Hematopoietic multipotent progenitor cell treated with erythropoietin and hydrocortisone succinate and interleukin-3 and kit ligand, for 6 days (in vitro differentiated cells): Measurements from ENCODE around the gene BCAS1.
A peak's percentile ranks its signal among the peaks of the same experiment; 100 is the strongest.

Source experiments
- DNase-seq: peaks from one replicate; pipeline ENCODE4 v3.0.0-alpha.2; 2015

BCAS1 gene, protein sequence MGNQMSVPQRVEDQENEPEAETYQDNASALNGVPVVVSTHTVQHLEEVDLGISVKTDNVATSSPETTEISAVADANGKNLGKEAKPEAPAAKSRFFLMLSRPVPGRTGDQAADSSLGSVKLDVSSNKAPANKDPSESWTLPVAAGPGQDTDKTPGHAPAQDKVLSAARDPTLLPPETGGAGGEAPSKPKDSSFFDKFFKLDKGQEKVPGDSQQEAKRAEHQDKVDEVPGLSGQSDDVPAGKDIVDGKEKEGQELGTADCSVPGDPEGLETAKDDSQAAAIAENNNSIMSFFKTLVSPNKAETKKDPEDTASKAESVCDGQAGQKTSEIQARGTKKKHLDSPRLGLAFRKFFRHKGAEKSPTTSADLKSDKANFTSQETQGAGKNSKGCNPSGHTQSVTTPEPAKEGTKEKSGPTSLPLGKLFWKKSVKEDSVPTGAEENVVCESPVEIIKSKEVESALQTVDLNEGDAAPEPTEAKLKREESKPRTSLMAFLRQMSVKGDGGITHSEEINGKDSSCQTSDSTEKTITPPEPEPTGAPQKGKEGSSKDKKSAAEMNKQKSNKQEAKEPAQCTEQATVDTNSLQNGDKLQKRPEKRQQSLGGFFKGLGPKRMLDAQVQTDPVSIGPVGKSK

DNA sequence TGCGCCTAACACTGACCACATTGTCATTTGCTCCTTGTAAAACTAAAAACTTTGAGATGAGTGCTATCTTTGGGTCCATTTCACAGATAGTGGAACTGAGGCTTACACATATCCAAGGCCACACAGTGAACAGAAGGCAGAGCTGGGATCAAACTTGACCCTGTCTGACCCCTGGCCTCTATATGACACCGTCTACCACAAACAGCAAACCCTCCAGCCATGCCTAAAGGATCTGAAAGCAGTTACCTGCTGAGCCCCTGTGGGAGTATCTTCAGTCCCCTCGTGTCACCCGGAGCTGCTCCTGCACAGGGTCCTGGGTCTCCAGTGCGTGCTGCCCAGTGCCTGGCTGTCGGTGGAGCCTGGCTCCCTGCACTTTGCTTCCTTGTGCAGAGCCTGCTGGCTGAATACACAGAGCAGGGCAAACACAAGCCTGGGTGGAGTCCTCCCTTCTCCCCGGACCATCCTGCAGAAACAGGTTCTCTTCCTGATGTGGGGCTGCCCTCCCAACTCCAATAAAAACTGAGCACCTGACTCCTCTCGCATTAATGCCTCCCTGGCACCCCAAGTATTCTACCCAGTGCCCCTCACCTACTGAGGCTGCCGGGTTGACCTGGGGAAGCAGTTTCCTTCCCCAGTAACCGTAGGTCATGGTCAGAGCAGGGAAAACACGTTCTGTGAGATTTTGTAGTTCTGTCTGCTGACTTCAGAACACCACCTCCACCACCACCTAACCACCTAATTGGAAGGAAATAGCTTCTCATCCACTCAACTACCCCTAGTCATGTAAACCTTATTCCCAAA lies at the start of gene BCAS1:
TSS of gene BCAS1 (minus strand) at position 408 of the 801 bp plus-strand sequence. CDS start 11,876 bp downstream, outside the sequence.
- DNase-seq: no peak

DNA sequence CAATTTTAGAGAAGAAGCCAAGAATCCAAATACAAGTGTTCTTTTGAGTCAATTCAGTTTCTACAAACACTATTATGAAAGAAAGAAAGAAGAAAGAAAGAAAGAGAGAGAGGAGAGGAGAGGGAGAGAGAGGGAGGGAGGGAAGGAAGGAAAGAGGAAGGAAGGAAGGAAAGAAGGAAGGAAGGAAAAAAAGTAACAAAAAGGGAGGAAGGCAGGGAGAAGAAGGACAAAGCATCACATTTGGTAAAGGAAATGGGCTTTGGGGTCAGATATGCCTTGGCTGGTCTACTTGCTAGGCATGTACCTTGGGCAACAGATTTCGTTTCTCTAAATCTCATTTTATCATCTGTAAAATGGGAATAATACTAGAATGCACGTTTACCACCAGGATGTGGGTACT lies 49.4 kb upstream of the BCAS1 start:
- DNase-seq: no peak

DNA sequence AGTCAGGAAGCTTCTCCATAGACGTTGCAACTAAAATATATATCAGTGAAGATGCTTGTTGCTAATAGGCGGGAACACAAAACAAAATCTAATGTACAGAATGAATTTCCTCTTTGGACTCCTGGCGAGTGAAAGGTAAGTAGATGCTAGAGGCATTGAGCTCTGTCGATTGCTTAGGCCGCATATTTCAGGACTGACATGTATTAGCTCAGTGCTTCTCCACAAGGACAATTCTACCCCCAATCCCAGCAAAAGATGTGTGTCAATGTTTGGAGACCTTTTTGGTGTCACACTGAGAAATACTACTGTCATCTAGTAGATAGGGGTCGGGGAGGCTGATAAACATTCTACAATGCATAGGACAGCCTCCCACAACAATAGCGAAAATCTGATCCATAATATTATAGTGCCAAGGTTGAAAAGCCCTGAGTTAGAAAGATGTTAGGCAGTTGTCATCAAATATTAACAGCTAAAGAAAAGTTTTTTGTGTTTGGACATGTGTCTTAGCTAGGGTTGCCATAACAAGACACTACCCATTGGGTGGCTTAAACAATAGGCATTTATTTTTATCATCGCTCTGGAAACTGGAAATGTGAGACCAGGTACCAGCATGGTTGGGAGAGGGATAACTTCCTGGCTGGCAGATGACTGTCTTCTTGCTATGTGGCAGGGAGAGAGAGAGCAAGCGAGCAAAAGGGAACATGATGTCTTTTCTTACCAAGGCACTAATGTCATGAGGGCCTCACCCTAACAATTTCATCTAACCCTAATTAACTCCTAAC lies 48.0 kb upstream of the BCAS1 start:
- no peak for DNase-seq

DNA sequence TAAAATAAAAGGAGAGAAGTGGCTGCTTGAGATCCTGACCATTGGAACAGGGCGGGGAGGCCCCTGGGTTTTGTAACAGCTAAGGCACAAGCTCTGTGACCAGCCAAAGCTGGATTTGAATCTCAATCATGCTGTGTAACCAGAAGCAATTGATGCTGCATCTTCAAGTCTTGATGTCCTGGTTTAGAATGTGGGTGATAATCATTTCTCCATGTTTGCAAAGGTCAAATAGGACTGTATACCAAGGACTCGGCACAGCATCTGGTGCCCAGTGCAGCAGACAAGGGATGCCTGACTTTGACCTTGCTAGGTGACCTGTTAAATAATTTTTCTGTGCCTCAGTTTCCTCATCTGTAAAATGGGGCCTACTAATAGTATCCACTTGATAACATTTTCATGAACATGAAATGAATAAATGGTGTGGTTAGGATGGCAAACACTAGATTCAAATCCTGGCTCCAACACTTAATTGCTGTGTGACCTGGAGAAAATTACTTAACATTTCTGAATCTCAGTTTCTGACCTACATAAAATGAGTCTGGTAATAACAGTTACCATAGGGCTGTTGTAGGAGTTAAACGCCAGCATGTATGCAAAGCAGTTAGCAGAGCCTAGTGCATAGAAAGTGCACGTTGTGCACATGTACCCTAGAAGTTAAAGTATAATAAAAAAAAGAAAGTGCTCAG lies 46.3 kb upstream of the BCAS1 start:
- DNase-seq: no peak

DNA sequence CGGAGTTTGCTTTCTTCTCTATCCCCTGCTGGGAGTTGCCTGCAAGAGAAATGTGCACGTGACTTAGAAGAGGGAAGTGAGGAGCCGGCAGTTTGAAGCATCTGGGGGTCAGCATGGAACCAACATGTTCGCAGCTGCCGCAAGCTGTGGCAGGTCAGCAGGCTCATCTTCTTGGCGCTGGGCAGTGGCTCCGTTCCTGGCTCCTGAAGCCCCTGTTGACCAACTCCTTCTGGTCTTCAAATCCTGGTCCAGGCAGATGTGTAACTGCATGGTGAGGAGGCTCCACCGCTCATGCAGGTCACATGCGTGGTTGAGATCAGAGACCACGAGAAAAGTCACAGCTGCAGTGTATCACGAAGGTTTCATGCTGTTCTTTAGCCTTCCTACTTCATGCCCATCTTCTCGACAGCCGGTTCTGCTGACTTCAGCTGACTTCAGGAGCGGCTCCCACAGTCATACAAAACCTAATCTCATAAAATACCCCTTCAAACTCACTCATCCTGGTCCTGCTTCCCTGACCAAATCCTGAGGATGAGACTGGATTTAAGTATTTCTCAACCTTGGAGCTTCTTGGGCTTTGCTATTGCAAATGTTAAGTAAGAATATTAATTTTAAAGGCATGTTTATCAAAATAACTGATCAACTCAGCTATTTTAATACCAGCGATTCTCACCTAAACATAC lies 44.9 kb upstream of the BCAS1 start:
- DNase-seq: peak; percentile 11

DNA sequence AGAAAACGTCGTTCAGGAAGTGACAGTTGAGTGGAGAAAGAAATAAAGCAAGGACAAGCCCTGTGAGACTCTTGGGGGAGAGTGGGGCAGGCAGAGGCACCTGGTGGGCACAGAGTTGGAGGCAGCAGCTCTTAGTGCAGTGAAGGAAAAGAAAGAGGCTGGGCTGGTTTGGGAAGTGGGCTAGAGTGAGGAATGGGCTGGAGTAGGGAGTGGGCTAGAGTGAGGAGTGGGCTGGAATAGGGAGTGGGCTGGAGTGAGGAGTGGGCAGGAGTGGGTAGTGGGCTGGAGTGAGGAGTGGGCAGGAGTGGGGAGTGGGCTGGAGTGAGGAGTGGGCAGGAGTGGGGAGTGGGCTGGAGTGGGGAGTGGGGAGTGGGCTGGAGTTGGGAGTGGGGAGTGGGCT lies 43.7 kb upstream of the BCAS1 start:
- DNase-seq: no peak

DNA sequence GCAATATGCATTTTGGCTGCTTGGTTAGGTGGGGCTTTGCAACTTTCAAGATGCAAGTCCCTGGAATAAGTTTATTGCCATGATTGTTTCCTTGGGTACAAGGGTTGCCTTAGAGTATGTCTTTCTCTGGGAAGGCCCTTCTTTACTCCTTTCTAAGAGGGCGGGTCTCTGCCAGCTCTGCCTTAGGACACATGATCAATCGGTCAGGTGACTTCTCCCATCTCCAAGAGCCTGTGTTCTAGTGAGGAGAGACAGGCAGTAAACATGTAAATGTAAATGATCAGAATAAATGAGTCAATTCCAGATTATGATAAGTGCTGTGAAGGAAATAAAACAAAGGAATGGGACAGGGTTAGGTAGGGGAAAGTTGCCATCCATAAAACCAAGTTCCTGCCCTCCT lies 43.2 kb upstream of the BCAS1 start:
- no peak for DNase-seq

DNA sequence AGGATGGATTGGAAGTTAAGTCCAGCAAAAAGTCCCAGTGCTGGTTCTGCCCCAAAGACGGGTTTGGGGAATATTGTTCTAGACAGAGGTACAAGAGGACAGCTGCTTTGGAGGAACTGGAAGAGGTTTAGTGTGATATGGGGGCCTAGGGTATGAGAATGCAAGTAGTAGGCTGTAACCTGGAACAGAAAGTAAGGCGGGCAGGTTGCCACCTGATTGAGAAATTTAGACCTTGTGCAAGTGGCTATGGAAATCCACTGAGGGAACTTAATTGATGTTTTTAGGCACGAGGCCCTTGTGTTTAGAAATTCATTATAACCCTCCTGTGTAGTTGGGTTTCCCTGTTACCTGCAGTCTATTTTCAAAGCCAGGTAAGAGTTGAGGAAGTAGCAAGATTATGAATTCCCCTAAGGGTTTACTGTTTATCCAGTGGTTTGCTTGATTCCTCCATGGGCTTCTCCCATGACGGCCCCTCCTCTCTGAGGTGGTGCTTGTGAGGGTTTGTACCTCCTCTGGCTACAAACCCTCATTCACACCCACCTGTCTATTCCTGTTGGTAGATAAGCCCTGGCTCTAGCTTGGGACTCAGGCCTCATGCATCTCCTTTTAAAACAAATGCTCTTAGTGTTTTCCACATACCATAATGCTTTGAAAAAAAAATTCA lies 42.0 kb upstream of the BCAS1 start:
- no peak for DNase-seq

DNA sequence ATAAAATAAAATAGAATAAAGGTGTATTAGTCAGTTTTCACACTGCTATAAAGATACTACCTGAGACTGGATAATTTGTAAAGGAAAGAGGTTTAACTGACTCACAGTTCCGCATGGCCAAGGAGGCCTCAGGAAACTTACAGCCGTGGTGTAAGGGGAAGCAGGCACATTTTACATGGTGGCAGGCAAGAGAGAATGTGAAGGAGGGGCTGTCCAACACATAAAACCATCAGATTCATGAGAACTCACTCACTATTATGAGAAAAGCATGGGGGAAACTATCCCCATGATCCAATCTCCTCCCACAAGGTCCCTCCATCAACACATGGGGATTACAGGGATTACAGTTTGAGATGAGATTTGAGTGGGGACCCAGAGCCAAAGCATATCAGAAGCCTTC lies 41.1 kb upstream of the BCAS1 start:
- no peak for DNase-seq

DNA sequence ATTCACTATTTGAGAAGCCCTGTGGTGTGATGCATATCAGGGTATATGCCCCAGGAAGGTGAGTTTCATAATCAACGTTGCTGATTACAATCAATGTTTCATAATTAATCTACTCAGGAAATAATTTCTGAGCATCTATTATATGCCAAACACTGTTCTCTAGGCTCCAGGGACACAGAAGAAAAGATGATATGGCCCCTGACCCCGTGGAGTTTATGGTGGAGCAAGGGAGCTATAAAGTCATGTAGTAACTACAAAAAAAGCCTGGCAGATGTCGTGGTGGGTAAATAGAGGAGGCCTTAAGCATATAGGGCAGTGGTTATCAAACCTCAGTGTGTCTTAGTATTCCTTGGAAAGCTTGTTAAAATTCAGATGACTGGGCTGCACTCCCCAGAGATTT lies 40.1 kb upstream of the BCAS1 start:
- peak; percentile 21 for DNase-seq

DNA sequence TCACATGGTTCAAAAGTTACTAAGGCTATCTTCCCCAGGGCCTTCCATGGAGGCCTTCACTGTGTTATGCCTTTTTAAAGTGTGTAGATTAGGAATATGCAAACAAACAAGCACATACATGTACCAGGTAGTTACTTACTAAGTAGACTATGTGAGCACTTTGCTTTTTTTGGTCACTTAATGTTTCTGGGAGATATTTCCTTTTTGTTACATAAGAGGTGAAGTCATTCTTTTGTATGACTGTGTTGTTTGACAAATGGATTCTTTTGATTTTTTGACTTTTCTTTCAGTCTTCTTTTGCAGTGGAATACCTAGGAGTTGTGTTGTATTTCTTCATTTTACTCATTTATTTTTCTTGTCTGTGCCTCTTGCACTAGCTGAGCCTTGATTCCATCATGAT lies 39.6 kb upstream of the BCAS1 start:
- DNase-seq: no peak

DNA sequence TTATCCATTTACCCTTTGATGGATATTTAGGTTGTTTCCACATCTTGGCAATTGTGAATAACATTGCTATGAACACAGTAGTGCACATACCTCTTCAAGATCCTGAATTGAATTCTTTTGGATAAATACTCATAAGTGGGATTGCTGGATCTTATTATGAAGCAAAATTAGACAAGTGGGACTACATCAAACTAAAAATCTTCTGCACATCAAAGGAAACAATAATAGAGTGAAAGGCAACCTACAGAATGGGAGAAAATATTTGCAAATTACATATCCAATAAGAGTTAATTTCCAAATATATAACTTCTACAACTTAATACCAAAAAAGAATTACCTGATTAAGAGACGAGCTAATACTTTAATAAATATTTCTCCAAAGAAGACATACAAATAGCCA lies 38.4 kb upstream of the BCAS1 start:
- DNase-seq: no peak

DNA sequence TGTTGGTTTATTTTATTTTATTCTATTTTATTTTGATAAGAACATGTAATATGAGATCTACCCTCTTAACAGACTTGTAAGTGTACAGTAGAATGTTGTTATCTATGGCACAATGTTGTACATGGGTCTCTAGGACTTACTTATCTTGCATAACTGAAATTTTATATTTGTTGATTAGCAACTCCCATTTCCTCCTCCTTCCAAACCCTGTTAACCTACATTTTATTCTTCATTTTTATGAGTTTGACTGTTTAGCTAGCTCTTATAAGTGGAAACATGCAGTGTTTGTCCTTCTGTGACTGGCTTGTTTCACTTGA lies 37.9 kb upstream of the BCAS1 start:
- DNase-seq: peak; percentile 54

DNA sequence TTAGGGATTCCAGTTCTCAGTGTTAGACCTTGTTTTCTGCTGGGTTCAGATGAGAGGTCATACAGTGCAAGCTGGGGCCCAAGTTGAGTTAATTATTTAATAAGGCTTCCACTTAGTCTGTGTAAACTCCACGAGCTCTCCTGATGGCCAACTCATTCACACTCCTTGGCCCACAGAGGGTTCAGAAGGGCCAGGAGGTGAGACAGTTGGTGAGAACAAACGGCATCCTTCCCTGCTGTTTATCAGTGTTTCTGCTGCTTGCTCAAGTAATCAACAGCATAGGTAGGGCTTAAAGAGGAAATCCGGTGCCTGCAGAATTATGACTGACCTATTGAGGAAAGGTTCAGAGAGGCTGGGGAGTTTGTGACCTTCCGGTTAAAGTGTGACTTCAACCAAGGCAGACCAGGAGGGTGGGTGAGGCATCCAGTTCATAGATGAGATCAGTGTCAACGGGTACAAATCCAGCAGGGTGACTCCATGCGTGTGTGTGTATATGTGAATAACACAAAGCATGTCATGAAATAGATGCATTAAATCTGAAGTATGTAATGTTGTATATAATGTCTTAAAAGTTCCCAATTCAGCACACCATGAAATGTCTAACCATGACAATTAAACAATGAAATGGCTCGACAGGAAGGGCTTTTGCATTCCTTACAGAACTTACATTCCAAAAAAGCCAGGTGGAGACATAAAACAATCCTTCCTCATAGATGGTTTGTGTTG lies 37.4 kb upstream of the BCAS1 start:
- DNase-seq: peak; percentile 29

DNA sequence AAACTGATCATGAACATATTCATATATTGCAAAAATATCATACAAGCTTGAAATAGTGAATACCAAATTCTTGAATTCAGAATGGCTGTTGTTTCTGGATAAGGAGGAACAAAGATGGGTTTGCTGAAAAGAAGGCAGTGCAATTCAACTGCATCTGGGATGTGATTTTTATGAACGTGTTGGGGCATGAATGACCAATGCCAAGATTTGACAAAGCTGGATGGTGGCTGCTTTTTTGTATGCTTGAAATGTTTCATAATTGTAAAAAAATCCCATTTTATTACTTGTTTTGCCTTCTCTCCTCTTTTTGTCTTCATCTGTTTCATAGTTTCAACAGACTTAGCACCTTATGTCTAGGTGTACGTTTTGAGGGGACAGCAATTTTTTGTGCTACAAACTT lies 36.8 kb upstream of the BCAS1 start:
- DNase-seq: no peak

DNA sequence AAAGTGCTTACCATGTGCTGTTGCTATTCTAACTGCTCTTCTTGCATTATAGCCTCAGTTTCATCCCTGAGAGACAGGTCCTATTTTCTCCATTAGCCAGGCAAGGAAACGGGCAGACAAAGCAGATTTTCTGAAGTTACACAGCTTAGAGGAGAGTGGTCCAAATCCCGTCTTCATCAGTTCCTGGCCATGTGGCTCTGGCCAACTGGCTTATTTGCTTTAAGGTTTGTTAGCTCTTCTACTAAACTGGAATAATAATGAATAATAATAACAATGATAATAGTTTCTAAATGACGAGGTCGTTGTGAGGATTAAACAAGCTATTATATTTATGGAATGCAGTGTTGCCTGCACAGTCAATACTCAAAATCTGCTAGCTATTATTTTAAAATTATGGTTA lies 35.8 kb upstream of the BCAS1 start:
- no peak for DNase-seq

DNA sequence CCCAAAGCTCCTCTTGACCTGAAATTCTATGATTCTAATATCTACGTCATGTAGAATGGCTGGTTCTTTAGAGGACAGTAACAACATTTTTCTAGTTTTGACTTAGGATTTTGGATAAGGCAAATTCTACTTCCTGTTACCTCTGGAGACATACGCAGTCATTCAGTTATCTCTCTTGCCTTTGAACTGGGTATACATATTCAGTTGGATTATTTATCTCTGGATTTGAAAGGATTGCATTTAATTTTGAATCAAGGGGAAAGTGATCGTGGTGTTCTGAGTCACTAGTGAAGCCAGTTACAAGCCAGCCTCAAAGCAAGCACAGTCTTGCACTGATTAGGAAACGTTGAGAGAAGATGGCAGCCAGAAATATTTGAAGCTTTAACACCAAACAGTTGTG lies 35.3 kb upstream of the BCAS1 start:
- DNase-seq: no peak

DNA sequence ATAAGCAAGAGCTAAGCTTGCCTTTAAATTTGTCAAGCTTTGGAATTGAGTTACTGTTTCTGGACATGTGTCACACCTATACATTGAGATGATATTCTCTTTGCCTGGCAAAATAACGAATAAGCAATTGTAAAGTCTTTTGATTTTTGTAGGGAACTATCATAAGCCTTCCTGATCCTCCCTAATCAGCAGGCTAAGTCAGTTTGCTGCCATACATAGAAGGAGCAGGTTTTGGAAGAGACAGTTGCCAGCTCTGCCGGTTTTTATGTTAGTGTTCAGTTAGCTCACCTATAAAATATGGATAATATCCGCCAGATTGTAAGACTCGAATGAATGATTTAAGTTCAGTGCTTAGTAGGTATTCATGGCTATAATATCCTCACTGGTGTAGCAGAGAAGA lies 34.4 kb upstream of the BCAS1 start:
- no peak for DNase-seq

DNA sequence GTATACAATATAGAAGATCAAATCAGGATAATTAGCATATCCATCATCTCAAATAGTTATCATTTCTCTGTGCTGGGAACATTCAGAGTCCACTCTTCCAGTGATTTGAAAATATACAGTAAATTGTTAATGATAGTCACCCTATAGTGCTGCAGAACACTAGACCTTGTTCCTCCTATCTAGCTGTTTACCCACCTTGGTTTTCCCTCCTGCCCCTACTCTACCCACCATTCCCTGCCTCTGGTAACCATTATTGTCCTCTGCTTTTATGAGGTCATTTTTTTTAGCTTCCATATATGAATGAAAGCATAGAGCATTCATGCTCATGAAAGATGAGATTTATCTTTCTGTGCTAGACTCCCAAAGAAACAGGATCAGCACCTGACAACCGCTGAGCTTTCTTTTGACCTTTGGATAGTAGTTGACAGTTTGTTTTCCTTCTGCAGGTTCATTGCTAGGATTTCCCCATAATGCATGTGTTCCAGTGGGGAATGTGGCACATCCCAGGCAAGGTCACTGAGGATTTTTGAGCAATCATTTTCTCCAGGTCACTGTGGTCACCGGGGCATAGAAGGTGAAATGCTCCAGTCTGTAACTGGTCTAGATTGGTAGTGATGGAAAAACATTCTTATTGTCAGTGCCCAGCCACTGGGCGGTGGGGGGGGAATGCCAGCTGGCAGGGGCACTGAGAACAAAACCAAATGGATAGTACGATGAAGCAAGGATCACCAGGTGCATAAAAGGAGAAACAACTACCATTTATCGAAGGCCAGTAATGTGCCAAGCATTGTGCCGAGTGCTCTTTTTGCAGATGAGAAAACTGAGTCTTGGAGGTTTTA lies 33.6 kb upstream of the BCAS1 start:
- no peak for DNase-seq
